Stimulated activated CD4-positive, alpha-beta T cell treated with anti-CD3 and anti-CD28 coated beads, Interleukin-4, amount 100 ng/mL, for 24 hours (primary cell): ENCODE results near the gene P3H2.
"Not testable (repeated sequence)": the region's sequence is repeated elsewhere in the genome, so short reads cannot be mapped to it uniquely, and the experiment has no call there.

Source experiments
- DNase-seq: peaks from one replicate; pipeline ENCODE4 v3.0.0-alpha.2; 2020

Gene P3H2

GRCh38 chr3:189981668-189982067 lies 139.0 kb downstream of the P3H2 start:
- no peak for DNase-seq

GRCh38 chr3:189978753-189979152 lies 141.9 kb downstream of the P3H2 start:
- DNase-seq = no peak

- DNase-seq = no peak
These were observed 143.5 kb downstream of the P3H2 start for GRCh38 chr3:189977174-189977573.

GRCh38 chr3:189975391-189975990 lies 145.2 kb downstream of the P3H2 start:
- no peak for DNase-seq

GRCh38 chr3:189974359-189974758 lies 146.3 kb downstream of the P3H2 start:
- DNase-seq = no peak

GRCh38 chr3:189967254-189967865 lies 153.3 kb downstream of the P3H2 start:
- DNase-seq = peak; percentile 40

GRCh38 chr3:189966843-189967242 lies 153.9 kb downstream of the P3H2 start:
- no peak for DNase-seq

- no peak for DNase-seq
These were observed 155.9 kb downstream of the P3H2 start for GRCh38 chr3:189964623-189965332.

GRCh38 chr3:189962466-189962865 lies 158.2 kb downstream of the P3H2 start:
- no peak for DNase-seq

- peak; percentile 79 for DNase-seq
These were observed 159.1 kb downstream of the P3H2 start for GRCh38 chr3:189961522-189962161.

- DNase-seq = not testable (repeated sequence)
These were observed 159.6 kb downstream of the P3H2 start for GRCh38 chr3:189961086-189961485.

GRCh38 chr3:189954733-189955665 lies 165.7 kb downstream of the P3H2 start:
- no peak for DNase-seq

GRCh38 chr3:189953551-189953950 lies 167.1 kb downstream of the P3H2 start:
- no peak for DNase-seq

- DNase-seq = no peak
These were observed 168.4 kb downstream of the P3H2 start for GRCh38 chr3:189952272-189952671.

GRCh38 chr3:189950258-189950657 lies 170.4 kb downstream of the P3H2 start:
- DNase-seq = no peak

GRCh38 chr3:189949580-189949979 lies 171.1 kb downstream of the P3H2 start:
- no peak for DNase-seq

GRCh38 chr3:189948724-189949045 lies 172.0 kb downstream of the P3H2 start:
- no peak for DNase-seq

GRCh38 chr3:189947948-189948723 lies 172.6 kb downstream of the P3H2 start:
- DNase-seq = peak; percentile 27

GRCh38 chr3:189947068-189947467 lies 173.6 kb downstream of the P3H2 start:
- DNase-seq = no peak

- no peak for DNase-seq
These were observed 174.6 kb downstream of the P3H2 start for GRCh38 chr3:189945935-189946709.
